HepG2 (cell line): Measurements from ENCODE around the gene LRTM2. TPM values are rescaled to one million over a fixed set of nuclear protein-coding genes. Genes with fewer than 3 reads are reported as not detected.

Experiments
- FOXA3 ChIP-seq: IDR thresholded peaks from 2 replicates; pipeline ENCODE4 v1.6.1; 2016; ENCODE audit warnings: missing genetic modification reagents, missing compliant biosample characterization
- HMG20A ChIP-seq: IDR thresholded peaks from 2 replicates; pipeline ENCODE4 v1.6.1; 2016; ENCODE audit warnings: borderline replicate concordance
- MEIS2 ChIP-seq: sonication (generic); formaldehyde crosslinking; IDR thresholded peaks from 2 replicates; pipeline ENCODE4 v1.9.0; 2021; ENCODE audit warnings: mild to moderate bottlenecking, missing genetic modification reagents
- SIN3A ChIP-seq: IDR thresholded peaks from 2 replicates; pipeline ENCODE4 v1.6.1; 2011; ENCODE audit warnings: low read depth, mild to moderate bottlenecking, control low read depth, low read length, borderline replicate concordance
- ZFP37 ChIP-seq: sonication (generic); formaldehyde crosslinking; IDR thresholded peaks from 2 replicates; pipeline ENCODE4 v1.4.0; 2020; ENCODE audit warnings: missing genetic modification reagents, borderline replicate concordance
- ZNF207 ChIP-seq: fragments of 450-650 bp; IDR thresholded peaks from 2 replicates; pipeline ENCODE4 v1.6.1; 2016; ENCODE audit warnings: antibody characterized with exemption, borderline replicate concordance
- ZNF383 ChIP-seq: sonication (generic); formaldehyde crosslinking; IDR thresholded peaks from 2 replicates; pipeline ENCODE4 v1.4.0; 2020; ENCODE audit warnings: missing genetic modification reagents, mild to moderate bottlenecking, borderline replicate concordance
- ZNF572 ChIP-seq: sonication (generic); formaldehyde crosslinking; IDR thresholded peaks from 2 replicates; pipeline ENCODE4 v1.5.1; 2020; ENCODE audit warnings: mild to moderate bottlenecking, missing genetic modification reagents
- ZNF839 ChIP-seq: sonication (generic); formaldehyde crosslinking; IDR thresholded peaks from 2 replicates; pipeline ENCODE4 v1.4.0; 2020; ENCODE audit warnings: missing genetic modification reagents, mild to moderate bottlenecking, borderline replicate concordance
- polyA plus RNA-seq, 8 experiments: library from polyadenylated mRNA; depleted of rRNA in 3 of 8; stranded (reverse) in 7 of 8; unstranded in 1 of 8; fragments of >200 nt; fragmentation: Illumina TruSeq in 4 of 8; extraction: Trizol in 4 of 8; gene quantifications; 2 replicates each; pipeline versions ENCODE4 v1.2.1 to v1.2.3, GENCODE V29; 2011 to 2016; ENCODE audit warnings: low read depth in 4 of 8, missing spikeins in 1 of 8, mixed read lengths in 1 of 8; ENCODE audit not compliant: insufficient read depth in 1 of 8
- total RNA-seq, 5 experiments: library from RNA; depleted of rRNA; stranded (reverse); fragments of >200 nt; fragmentation: Illumina TruSeq; extraction: Trizol; gene quantifications; 2 replicates each; pipeline ENCODE4 v1.2.3, GENCODE V29; 2016; ENCODE audit warnings: low read depth in 1 of 5
- TF ChIP-seq, protein P1 (sequence below), 2 experiments: fragments of 450-650 bp in 1 of 2; sonication (generic) in 1 of 2; formaldehyde crosslinking in 1 of 2; IDR thresholded peaks; 2 replicates each; pipeline versions ENCODE4 v1.6.1 to v1.8.0; 2016 to 2022; ENCODE audit warnings: antibody characterized with exemption in 1 of 2, mild to moderate bottlenecking in 1 of 2, missing genetic modification reagents in 1 of 2
- TF ChIP-seq, protein P2 (sequence below): sonication (generic); formaldehyde crosslinking; IDR thresholded peaks from 2 replicates; pipeline ENCODE4 v1.4.0; 2020; ENCODE audit warnings: missing genetic modification reagents
- TF ChIP-seq, protein P3 (sequence below): sonication (generic); formaldehyde crosslinking; IDR thresholded peaks from 2 replicates; pipeline ENCODE4 v1.5.1; 2020; ENCODE audit warnings: mild to moderate bottlenecking, missing genetic modification reagents, moderate library complexity
- TF ChIP-seq, protein P4 (sequence below): sonication (generic); formaldehyde crosslinking; IDR thresholded peaks from 2 replicates; pipeline ENCODE4 v1.4.0; 2020; ENCODE audit warnings: mild to moderate bottlenecking, low read depth, missing genetic modification reagents

The LRTM2 gene
- total and polyA plus RNA-seq, 2 of the 13 experiments (the other 11 are each of a cell fraction or from before 2014, with no cell fraction given): 0.09 TPM; not detected in 1

DNA sequence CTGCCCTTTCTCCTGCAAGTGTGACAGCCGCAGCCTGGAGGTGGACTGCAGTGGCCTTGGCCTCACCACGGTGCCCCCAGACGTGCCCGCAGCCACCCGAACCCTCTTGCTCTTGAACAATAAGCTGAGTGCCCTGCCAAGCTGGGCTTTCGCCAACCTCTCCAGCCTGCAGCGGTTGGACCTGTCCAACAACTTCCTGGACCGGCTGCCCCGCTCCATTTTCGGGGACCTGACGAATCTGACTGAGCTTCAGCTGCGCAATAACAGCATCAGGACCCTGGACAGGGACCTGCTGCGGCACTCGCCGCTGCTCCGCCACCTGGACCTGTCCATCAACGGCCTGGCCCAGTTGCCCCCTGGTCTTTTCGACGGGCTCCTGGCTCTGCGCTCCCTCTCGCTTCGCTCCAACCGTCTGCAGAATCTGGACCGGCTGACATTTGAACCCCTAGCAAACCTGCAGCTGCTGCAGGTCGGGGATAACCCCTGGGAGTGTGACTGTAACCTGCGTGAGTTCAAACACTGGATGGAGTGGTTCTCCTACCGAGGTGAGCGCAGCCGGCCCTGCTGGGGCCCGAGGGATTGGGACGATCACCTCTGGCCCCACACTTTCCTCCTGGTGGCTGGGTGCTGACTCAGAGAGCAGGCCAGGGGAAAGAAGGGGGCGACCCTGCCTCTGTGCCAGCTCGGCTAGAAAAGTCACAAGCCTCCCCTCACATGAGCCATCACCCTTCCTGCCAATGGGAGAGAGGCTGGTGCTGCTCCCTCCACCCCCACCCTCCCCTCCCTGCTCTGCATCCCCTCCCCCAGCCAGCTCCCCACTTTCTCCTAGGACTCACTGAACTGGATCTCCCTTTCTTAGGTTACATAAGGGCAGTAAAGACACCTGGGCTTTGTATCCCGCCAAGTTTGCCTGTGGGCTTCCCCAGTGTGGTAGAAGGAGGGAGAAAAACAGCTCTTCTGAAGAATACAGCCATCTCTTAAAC lies 10.9 kb downstream of the LRTM2 start (continued):
- TF ChIP-seq, protein P1, sequence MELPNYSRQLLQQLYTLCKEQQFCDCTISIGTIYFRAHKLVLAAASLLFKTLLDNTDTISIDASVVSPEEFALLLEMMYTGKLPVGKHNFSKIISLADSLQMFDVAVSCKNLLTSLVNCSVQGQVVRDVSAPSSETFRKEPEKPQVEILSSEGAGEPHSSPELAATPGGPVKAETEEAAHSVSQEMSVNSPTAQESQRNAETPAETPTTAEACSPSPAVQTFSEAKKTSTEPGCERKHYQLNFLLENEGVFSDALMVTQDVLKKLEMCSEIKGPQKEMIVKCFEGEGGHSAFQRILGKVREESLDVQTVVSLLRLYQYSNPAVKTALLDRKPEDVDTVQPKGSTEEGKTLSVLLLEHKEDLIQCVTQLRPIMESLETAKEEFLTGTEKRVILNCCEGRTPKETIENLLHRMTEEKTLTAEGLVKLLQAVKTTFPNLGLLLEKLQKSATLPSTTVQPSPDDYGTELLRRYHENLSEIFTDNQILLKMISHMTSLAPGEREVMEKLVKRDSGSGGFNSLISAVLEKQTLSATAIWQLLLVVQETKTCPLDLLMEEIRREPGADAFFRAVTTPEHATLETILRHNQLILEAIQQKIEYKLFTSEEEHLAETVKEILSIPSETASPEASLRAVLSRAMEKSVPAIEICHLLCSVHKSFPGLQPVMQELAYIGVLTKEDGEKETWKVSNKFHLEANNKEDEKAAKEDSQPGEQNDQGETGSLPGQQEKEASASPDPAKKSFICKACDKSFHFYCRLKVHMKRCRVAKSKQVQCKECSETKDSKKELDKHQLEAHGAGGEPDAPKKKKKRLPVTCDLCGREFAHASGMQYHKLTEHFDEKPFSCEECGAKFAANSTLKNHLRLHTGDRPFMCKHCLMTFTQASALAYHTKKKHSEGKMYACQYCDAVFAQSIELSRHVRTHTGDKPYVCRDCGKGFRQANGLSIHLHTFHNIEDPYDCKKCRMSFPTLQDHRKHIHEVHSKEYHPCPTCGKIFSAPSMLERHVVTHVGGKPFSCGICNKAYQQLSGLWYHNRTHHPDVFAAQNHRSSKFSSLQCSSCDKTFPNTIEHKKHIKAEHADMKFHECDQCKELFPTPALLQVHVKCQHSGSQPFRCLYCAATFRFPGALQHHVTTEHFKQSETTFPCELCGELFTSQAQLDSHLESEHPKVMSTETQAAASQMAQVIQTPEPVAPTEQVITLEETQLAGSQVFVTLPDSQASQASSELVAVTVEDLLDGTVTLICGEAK (IDR thresholded peaks at IDR 0.05): no peak
- TF ChIP-seq, protein P1 (CRISPR knock-in tag; IDR thresholded peaks at IDR 0.05): peak; percentile 65
- 0 out of 2 replicates have a peak, but pooled peaks have one; percentile 27 for TF ChIP-seq FOXA3
- TF ChIP-seq, protein P2, sequence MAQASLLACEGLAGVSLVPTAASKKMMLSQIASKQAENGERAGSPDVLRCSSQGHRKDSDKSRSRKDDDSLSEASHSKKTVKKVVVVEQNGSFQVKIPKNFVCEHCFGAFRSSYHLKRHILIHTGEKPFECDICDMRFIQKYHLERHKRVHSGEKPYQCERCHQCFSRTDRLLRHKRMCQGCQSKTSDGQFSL (CRISPR knock-in tag): no peak
- peak; percentile 79; the same call in 1 of the 2 replicates for TF ChIP-seq ZFP37 (CRISPR knock-in tag)
- peak; percentile 82; the same call in 1 of the 2 replicates for TF ChIP-seq SIN3A
- TF ChIP-seq, protein P3, sequence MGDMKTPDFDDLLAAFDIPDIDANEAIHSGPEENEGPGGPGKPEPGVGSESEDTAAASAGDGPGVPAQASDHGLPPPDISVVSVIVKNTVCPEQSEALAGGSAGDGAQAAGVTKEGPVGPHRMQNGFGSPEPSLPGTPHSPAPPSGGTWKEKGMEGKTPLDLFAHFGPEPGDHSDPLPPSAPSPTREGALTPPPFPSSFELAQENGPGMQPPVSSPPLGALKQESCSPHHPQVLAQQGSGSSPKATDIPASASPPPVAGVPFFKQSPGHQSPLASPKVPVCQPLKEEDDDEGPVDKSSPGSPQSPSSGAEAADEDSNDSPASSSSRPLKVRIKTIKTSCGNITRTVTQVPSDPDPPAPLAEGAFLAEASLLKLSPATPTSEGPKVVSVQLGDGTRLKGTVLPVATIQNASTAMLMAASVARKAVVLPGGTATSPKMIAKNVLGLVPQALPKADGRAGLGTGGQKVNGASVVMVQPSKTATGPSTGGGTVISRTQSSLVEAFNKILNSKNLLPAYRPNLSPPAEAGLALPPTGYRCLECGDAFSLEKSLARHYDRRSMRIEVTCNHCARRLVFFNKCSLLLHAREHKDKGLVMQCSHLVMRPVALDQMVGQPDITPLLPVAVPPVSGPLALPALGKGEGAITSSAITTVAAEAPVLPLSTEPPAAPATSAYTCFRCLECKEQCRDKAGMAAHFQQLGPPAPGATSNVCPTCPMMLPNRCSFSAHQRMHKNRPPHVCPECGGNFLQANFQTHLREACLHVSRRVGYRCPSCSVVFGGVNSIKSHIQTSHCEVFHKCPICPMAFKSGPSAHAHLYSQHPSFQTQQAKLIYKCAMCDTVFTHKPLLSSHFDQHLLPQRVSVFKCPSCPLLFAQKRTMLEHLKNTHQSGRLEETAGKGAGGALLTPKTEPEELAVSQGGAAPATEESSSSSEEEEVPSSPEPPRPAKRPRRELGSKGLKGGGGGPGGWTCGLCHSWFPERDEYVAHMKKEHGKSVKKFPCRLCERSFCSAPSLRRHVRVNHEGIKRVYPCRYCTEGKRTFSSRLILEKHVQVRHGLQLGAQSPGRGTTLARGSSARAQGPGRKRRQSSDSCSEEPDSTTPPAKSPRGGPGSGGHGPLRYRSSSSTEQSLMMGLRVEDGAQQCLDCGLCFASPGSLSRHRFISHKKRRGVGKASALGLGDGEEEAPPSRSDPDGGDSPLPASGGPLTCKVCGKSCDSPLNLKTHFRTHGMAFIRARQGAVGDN (CRISPR knock-in tag): peak; percentile 71
- 0 out of 2 replicates have a peak, but pooled peaks have one; percentile 30 for TF ChIP-seq HMG20A (CRISPR knock-in tag)
- TF ChIP-seq ZNF572 (CRISPR knock-in tag): no peak
- no peak for TF ChIP-seq ZNF383 (CRISPR knock-in tag)
- TF ChIP-seq ZNF839 (CRISPR knock-in tag): no peak
- TF ChIP-seq MEIS2 (CRISPR knock-in tag): peak; percentile 98
- TF ChIP-seq, protein P4, sequence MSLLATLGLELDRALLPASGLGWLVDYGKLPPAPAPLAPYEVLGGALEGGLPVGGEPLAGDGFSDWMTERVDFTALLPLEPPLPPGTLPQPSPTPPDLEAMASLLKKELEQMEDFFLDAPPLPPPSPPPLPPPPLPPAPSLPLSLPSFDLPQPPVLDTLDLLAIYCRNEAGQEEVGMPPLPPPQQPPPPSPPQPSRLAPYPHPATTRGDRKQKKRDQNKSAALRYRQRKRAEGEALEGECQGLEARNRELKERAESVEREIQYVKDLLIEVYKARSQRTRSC (CRISPR knock-in tag): no peak
- TF ChIP-seq ZNF207: no peak
